ENCODE results near the gene DCAF12.

GRCh38 chr9:34070606-34071324, 55.7 kb downstream of the DCAF12 start:
- TF ChIP-seq CTCF (IDR thresholded peaks at IDR 0.05; ENCODE audit: insufficient read depth, low read length) (no peak), REST (IDR thresholded peaks at IDR 0.05; ENCODE audit: insufficient replicate concordance, low read depth) (no peak)

Measured in HL-60 (cell line).